Neutrophil (primary cell): Measurements from ENCODE around the gene TBC1D5.
A peak's percentile ranks its signal among the peaks of the same experiment; 100 is the strongest.
"Not testable (repeated sequence)": the region's sequence is repeated elsewhere in the genome, so short reads cannot be mapped to it uniquely, and the experiment has no call there.

ENCODE experiments used
- H3K27ac ChIP-seq: fragments of 200-600 bp; sonication (generic); 2 replicates; pipeline ENCODE4 v1.5.1; 2016; ENCODE audit warnings: mild to moderate bottlenecking, moderate library complexity
- H3K27me3 ChIP-seq: fragments of 200-600 bp; sonication (generic); 2 replicates; pipeline ENCODE4 v1.6.0; 2016; ENCODE audit warnings: mild to moderate bottlenecking
- H3K36me3 ChIP-seq: fragments of 200-600 bp; sonication (generic); 2 replicates; pipeline ENCODE4 v1.5.1; 2017
- H3K4me1 ChIP-seq, 2 experiments: fragments of 200-600 bp in 1 of 2; sonication (generic) in 1 of 2; 1 replicate in 1 of 2; 2 replicates in 1 of 2; pipeline versions ENCODE4 v1.5.1 to v1.6.1; 2013 to 2016; ENCODE audit warnings: low read depth in 1 of 2, low read length in 1 of 2, mild to moderate bottlenecking in 1 of 2, moderate library complexity in 1 of 2; ENCODE audit not compliant: control insufficient read depth in 1 of 2, insufficient read depth in 1 of 2
- H3K4me3 ChIP-seq, 2 experiments: fragments of 200-600 bp in 1 of 2; sonication (generic) in 1 of 2; 1 replicate in 1 of 2; 2 replicates in 1 of 2; pipeline ENCODE4 v1.5.1; 2013 to 2016; ENCODE audit warnings: low read depth in 1 of 2, low read length in 1 of 2, mild to moderate bottlenecking in 1 of 2, moderate library complexity in 1 of 2
- H3K9me3 ChIP-seq: fragments of 200-600 bp; sonication (generic); 2 replicates; pipeline ENCODE4 v1.5.1; 2016
- TF ChIP-seq, protein P1 (sequence below): fragments of 200-600 bp; sonication (generic); IDR thresholded peaks from 2 replicates; pipeline ENCODE4 v1.5.1; 2016; ENCODE audit warnings: antibody characterized with exemption

The TBC1D5 gene

DNA sequence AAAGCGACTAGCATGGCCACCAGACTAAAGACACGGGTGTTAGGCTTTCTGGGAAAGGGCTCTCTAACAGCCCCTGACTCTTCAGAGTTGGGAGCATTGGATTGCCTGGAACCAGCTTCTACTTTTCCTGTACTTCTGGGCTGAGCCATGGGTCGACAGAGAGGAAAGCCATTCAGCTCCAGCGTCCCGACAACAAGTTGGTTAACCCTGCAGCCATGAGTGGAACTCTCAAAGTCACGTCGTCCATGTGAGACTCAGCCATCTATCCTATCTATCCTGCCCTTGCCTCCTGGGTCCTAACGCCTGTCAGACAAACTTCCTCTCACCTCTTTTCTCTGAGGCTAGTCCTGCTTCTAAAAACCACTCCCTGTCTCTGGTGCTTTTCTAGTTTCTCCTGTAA lies 32.6 kb upstream of the TBC1D5 start:
- Histone ChIP-seq H3K4me3 (peak overlapping the region; percentile 25 to 51), H3K27me3 (no peaks in the 10 kb centered on the region), H3K36me3 (no peaks in the 10 kb centered on the region), H3K27ac (peak overlapping the region; percentile 38), H3K4me1 (peaks cover 11 to 42% of the 10 kb centered on the region in 2 experiments), H3K9me3 (no peaks in the 10 kb centered on the region)
- TF ChIP-seq, protein P1, sequence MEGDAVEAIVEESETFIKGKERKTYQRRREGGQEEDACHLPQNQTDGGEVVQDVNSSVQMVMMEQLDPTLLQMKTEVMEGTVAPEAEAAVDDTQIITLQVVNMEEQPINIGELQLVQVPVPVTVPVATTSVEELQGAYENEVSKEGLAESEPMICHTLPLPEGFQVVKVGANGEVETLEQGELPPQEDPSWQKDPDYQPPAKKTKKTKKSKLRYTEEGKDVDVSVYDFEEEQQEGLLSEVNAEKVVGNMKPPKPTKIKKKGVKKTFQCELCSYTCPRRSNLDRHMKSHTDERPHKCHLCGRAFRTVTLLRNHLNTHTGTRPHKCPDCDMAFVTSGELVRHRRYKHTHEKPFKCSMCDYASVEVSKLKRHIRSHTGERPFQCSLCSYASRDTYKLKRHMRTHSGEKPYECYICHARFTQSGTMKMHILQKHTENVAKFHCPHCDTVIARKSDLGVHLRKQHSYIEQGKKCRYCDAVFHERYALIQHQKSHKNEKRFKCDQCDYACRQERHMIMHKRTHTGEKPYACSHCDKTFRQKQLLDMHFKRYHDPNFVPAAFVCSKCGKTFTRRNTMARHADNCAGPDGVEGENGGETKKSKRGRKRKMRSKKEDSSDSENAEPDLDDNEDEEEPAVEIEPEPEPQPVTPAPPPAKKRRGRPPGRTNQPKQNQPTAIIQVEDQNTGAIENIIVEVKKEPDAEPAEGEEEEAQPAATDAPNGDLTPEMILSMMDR = no peak

DNA sequence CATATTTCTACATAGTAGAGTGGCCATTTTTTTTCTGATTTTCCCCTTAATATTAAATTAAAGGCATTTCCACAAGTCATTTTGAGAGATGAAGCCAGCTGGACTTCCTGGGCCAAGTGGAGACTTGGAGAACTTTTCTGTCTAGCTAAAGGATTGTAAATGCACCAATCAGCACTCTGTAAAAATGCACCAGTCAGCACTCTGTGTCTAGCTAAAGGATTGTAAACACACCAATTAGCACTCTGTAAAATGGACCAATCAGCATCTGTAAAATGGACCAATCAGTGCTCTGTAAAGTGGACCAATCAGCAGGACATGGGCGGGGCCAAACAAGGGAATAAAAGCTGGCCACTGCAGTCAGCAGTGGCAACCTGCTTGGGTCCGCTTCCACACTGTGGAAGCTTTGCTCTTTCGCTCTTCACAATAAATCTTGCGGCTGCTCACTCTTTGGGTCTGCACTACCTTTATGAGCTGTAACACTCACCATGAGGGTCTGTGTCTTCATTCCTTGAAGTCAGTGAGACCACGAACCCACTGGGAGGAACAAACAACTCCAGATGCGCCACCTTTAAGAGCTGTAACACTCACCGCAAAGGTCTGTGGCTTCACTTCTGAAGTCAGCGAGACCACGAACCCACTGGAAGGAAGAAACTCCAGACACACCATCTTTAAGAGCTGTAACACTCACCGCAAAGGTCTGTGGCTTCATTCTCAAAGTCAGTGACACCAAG lies 31.9 kb upstream of the TBC1D5 start:
- H3K9me3 ChIP-seq, H3K27me3 ChIP-seq, H3K36me3 ChIP-seq: not testable (repeated sequence)
- Histone ChIP-seq H3K4me3 (peak overlapping the region; percentile 25 to 51), H3K27ac (peak overlapping the region; percentile 38), H3K4me1 (peaks cover 3 to 34% of the 10 kb centered on the region in 2 experiments)

DNA sequence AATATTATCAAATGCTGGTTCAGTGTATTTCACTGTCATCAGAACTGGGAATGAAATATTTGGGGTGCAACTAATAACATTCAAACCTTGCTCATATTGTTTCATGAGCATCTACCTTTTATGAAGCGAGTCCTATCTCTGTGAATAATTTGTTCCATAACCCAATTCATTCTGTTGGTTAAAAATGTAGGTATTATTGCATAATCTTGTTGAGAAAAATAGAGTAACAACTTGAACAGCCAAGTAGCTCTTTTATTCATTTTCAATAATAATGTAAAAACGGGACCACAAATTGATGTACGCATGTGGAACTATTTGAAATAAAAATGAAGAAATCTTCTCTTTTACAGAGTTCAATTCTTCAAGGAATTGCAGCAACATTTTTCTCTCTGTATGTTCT lies 30.1 kb upstream of the TBC1D5 start:
- H3K9me3 ChIP-seq = no peaks in the 10 kb centered on the region
- H3K27ac ChIP-seq = no peak overlapping the region
- H3K4me1 ChIP-seq = peaks cover 2 to 26% of the 10 kb centered on the region in 2 experiments
- H3K4me3 ChIP-seq = no peak overlapping the region
- H3K36me3 ChIP-seq = no peaks in the 10 kb centered on the region
- no peaks in the 10 kb centered on the region for H3K27me3 ChIP-seq
- TF ChIP-seq, protein P1 = no peak

DNA sequence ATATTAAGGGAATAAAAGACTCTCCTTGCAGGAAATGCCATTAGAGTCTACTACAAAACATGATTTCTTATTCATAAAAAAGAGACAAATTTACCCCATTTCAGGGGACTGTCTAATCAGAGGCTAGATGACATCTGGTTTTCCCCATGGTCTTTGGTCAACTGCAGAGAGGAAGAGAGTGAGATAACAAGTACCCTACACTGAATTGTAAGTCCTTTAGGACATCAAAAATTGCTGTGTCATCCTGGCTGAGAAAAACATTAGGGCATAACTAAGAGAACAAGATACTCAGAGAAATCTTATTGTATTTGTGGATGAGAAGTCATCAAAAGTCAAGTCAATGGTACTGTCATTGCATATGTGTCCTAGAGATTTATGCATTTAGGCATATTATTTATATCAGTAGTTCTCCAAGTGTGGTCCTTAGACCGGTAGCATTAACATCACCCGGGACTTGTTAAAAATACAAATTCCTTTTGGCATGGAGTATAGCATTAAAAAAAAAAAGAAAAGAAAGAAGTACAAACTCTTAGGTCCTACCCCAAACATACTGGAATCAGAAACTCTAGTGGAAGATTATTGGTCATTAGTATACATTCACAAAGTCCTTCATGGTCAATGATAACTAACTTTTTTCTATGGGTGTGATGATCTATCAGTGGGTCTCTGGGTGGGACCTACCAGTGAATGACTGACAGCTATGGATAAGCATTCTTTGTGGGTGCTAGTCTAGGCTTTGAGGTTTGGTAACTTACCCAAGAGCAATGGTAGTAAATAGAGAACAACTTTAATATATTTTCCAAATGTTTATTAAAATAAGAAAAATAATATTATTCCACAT lies 29.0 kb upstream of the TBC1D5 start:
- Histone ChIP-seq H3K27me3 (no peaks in the 10 kb centered on the region), H3K4me3 (no peak overlapping the region), H3K4me1 (peaks cover 0 to 17% of the 10 kb centered on the region in 2 experiments), H3K36me3 (no peaks in the 10 kb centered on the region), H3K27ac (no peak overlapping the region), H3K9me3 (no peaks in the 10 kb centered on the region)
- TF ChIP-seq, protein P1 = no peak

DNA sequence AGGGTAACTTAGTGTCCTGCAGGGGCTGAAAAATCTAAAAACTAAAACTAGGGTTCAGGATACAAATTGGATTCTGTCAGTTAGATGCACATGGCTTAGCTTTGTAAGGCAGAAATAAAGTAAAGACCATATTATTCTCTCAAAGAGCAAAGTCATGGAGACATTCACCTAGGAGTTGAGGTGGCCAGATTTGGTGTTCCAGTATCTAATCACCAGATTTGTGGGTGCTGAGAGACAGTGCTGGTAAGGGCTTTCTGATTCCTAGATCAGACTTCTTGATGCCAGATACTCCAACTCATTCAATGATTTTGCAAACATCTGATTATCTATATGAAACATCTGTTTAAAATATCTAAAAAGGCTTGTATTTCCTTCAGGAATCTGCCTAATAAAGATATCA lies 28.3 kb upstream of the TBC1D5 start:
- Histone ChIP-seq H3K27me3 (no peaks in the 10 kb centered on the region), H3K9me3 (no peaks in the 10 kb centered on the region), H3K4me3 (no peak overlapping the region), H3K27ac (no peak overlapping the region), H3K36me3 (no peaks in the 10 kb centered on the region), H3K4me1 (peaks cover 0 to 10% of the 10 kb centered on the region in 2 experiments)
- TF ChIP-seq, protein P1 = no peak
